Brain microvascular endothelial cell (primary cell): ENCODE data around the gene TGFA.

Experiments used
- DNase-seq: peaks from one replicate; pipeline ENCODE4 v3.0.0-alpha.2; 2020
- H3K27ac ChIP-seq: fragments of 250-450 bp; sonication (Bioruptor Pico); 2 replicates; pipeline ENCODE4 v1.5.1; 2020; ENCODE audit warnings: mild to moderate bottlenecking, moderate library complexity
- H3K27me3 ChIP-seq: fragments of 250-450 bp; sonication (Bioruptor Pico); replicated peaks from 2 replicates; pipeline ENCODE4 v1.5.1; 2020; ENCODE audit warnings: mild to moderate bottlenecking
- H3K36me3 ChIP-seq: fragments of 250-450 bp; sonication (Bioruptor Pico); replicated peaks from 2 replicates; pipeline ENCODE4 v1.5.1; 2020; ENCODE audit warnings: mild to moderate bottlenecking
- H3K4me3 ChIP-seq: 2 replicates; pipeline ENCODE4 v1.5.1; 2011; ENCODE audit warnings: low read depth, mild to moderate bottlenecking, control low read depth, low read length, moderate library complexity
- in situ Hi-C: cut with HindIII; loops from 2 replicates; pipeline ENCODE4 v1.10.0; 2017; ENCODE audit warnings: low sequenced_read_pairs, low pct_ligation_motif_present
- TF ChIP-seq, protein P1 (sequence below): IDR thresholded peaks from 2 replicates; pipeline ENCODE4 v1.5.1; 2011; ENCODE audit warnings: low read depth, mild to moderate bottlenecking, moderate library complexity, low read length, control low read depth, inconsistent platforms; ENCODE audit errors: missing control alignments

TGFA gene

DNA sequence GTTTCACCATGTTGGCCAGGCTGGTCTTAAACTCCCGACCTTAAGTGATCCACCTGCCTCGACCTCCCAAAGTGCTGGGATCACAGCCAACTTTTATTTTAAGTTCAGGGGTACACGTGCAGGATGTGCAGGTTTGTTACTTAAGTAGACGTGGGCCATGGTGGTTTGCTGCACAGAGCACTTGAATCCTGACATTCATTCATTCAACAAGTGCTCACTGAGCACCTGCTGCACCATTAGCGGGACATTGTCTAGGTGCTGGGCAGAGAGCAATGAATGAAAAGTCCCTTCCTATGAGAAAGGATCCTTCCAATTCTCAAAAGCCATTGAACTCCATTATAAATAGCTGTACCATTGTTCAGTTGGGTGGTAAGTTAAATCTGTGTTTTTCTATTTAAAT lies 31.0 kb downstream of the TGFA start:
- Histone ChIP-seq H3K36me3 (no peaks in the 10 kb centered on the region), H3K27ac (no peak overlapping the region), H3K4me3 (no peak overlapping the region), H3K27me3 (no peaks in the 10 kb centered on the region)
- DNase-seq, result no peak
- in situ Hi-C loops, result no loop called here
- TF ChIP-seq, protein P1, sequence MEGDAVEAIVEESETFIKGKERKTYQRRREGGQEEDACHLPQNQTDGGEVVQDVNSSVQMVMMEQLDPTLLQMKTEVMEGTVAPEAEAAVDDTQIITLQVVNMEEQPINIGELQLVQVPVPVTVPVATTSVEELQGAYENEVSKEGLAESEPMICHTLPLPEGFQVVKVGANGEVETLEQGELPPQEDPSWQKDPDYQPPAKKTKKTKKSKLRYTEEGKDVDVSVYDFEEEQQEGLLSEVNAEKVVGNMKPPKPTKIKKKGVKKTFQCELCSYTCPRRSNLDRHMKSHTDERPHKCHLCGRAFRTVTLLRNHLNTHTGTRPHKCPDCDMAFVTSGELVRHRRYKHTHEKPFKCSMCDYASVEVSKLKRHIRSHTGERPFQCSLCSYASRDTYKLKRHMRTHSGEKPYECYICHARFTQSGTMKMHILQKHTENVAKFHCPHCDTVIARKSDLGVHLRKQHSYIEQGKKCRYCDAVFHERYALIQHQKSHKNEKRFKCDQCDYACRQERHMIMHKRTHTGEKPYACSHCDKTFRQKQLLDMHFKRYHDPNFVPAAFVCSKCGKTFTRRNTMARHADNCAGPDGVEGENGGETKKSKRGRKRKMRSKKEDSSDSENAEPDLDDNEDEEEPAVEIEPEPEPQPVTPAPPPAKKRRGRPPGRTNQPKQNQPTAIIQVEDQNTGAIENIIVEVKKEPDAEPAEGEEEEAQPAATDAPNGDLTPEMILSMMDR, result no peak

DNA sequence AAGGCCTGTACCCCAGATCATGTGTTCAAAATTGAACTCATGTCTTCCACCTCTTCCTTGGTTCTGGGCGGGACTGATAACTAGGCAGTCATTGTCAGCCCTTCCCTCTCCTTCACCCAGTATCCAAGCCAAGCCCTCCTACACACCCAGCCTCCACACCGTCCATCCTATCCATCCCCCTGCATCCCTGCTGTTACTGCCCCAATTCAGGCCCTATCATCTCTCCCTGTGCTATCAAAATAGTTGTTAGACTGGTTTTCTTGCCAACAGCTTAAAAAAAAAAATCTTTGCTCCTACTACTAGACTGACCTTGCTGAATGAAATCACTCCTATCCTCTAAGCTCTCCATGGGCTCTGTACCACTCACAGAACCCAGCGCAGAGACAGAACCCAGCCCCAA lies 32.8 kb downstream of the TGFA start:
- Histone ChIP-seq H3K36me3 (no peaks in the 10 kb centered on the region), H3K27ac (no peak overlapping the region)
- in situ Hi-C loops, result no loop called here

DNA sequence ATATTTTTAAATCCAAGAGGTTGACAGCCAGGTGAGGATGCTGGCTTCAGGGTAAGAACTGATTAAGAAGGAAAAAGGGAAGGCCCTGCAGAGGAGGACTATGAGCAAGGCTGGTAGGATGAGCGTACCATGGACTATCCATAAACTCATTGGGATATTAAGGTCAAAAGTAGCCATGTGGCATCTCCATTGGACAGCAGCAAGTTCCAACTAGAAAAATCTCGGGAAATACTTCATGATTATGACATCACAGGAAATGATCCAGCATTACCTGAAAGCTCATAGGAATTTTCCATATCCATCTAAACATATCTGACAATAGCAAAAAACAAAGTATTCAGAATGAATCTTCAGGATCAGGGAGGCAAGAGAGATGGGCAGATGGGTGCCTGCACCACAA lies 34.2 kb downstream of the TGFA start:
- H3K27ac ChIP-seq, result no peak overlapping the region
- TF ChIP-seq, protein P1, result no peak
- in situ Hi-C loops, result no loop called here
- H3K36me3 ChIP-seq, result no peaks in the 10 kb centered on the region
- DNase-seq, result no peak
- H3K27me3 ChIP-seq, result peaks cover 2% of the 10 kb centered on the region
- H3K4me3 ChIP-seq, result no peak overlapping the region

More for the DNA sequence above, 32.8 kb downstream of the TGFA start:
- no peak for DNase-seq
- TF ChIP-seq, protein P1, result no peak
- H3K27me3 ChIP-seq, result peaks cover 2% of the 10 kb centered on the region
- no peak overlapping the region for H3K4me3 ChIP-seq

DNA sequence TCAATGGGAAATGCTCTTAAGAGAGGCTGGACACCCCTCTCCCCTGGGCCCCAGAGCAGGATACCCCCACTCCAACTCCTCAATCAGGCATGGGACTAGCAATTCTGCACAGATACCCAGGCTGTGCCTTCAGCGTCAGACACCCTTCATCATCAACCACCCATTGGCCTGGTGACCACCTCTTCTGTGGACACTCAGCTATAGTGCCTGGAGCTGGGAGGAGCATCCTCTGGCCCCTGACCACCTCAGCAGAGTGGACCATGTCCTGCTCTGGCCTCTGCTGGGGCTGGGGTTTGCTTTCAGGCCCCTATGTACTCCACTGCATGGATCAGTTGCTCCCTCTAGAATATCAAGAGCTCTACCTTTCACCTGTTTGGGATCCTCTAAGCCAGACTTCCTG lies 35.1 kb downstream of the TGFA start:
- no peak for DNase-seq
- no peak overlapping the region for H3K4me3 ChIP-seq
- in situ Hi-C loops, result no loop called here
- H3K36me3 ChIP-seq, result no peaks in the 10 kb centered on the region
- peaks cover 2% of the 10 kb centered on the region for H3K27me3 ChIP-seq
- no peak overlapping the region for H3K27ac ChIP-seq
- TF ChIP-seq, protein P1, result no peak

DNA sequence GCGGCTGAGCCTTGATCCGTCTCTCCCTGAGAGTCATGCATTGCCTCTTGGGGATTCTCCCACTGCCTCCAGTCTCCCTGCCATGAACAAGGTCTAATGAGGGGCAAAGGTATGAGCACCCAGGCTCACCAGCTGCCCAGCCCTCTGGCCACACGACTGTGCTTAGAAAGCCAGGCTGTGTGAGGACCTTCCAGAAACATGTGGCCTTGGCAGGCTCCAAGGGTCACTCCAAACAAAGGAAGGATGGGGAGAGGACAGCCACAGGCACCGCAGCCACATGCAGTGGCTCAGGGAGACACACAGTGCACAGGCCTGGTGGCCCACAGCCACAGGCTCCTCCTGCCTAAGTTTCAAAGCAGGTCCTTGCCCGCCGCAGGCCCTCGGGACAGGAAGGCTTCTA lies 35.8 kb downstream of the TGFA start:
- H3K27me3 ChIP-seq, result peaks cover 2% of the 10 kb centered on the region
- H3K27ac ChIP-seq, result no peak overlapping the region
- TF ChIP-seq, protein P1, result no peak
- no peak for DNase-seq
- H3K4me3 ChIP-seq, result no peak overlapping the region
- H3K36me3 ChIP-seq, result no peaks in the 10 kb centered on the region
- in situ Hi-C loops, result no loop called here

DNA sequence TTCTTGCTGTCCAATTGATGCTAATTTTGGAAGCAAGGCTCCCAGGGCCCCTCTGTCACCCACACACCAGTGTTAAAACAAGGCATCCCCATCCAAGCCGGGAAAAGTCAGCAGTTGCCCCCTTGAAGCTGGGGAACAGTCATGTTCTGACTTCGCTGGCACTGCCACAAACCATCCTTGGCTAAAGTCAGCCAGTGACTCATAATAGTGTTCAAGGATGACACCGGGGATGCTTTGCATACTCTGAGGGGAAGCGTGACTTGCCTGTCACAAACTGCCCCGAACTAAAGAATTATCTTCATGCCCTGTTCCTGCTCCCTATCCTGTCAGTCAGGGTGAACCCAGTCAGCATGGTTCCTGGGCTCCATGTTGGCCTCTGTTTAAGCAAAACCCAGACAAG lies 37.0 kb downstream of the TGFA start:
- no peak overlapping the region for H3K4me3 ChIP-seq
- TF ChIP-seq, protein P1, result no peak
- DNase-seq, result no peak
- no peak overlapping the region for H3K27ac ChIP-seq
- peaks cover 2% of the 10 kb centered on the region for H3K27me3 ChIP-seq
- H3K36me3 ChIP-seq, result no peaks in the 10 kb centered on the region
- in situ Hi-C loops, result no loop called here
